ENCODE measurements around the gene PLAGL1.

- TF ChIP-seq CTCF (IDR thresholded peaks at IDR 0.05) = no peak
- TF ChIP-seq POLR2AphosphoS5 (IDR thresholded peaks at IDR 0.05; ENCODE audit: low read depth, low read length) = no peak
- no peak for TF ChIP-seq REST (IDR thresholded peaks at IDR 0.05; ENCODE audit: insufficient read depth in 1 of 2, low read depth in 2 of 2, low read length in 1 of 2)
- TF ChIP-seq SIN3A (IDR thresholded peaks at IDR 0.05; ENCODE audit: borderline replicate concordance, insufficient read depth, low read depth, low read length) = no peak
- no peak for TF ChIP-seq TCF7L2 (IDR thresholded peaks at IDR 0.05; ENCODE audit: low read depth, low read length)
Observed at GRCh38 chr6:143948208-143948607, 59.9 kb downstream of the PLAGL1 start.
